D341Med (cell line): ENCODE results near the gene NTHL1.

ENCODE experiments used
- DNase-seq: peaks from one replicate; pipeline ENCODE4 v3.0.0; 2012; ENCODE audit warnings: low spot score

The NTHL1 gene

GRCh38 chr16:2008009-2008526 is 39.6 kb downstream of the NTHL1 start:
- no peak for DNase-seq

- DNase-seq, result no peak
Observed at GRCh38 chr16:2007081-2007836, 40.4 kb downstream of the NTHL1 start.

GRCh38 chr16:2006317-2006716 is 41.3 kb downstream of the NTHL1 start:
- no peak for DNase-seq

- no peak for DNase-seq
Observed at GRCh38 chr16:2005646-2006045, 42.0 kb downstream of the NTHL1 start.

GRCh38 chr16:2004795-2005517 is 42.7 kb downstream of the NTHL1 start:
- DNase-seq, result peak; percentile 63

GRCh38 chr16:2003827-2004641 is 43.6 kb downstream of the NTHL1 start:
- DNase-seq, result peak; percentile 96

- no peak for DNase-seq
Observed at GRCh38 chr16:2003231-2003826, 44.3 kb downstream of the NTHL1 start.

- DNase-seq, result no peak
Observed at GRCh38 chr16:2002406-2003230, 45.0 kb downstream of the NTHL1 start.

GRCh38 chr16:2001456-2002355 is 45.9 kb downstream of the NTHL1 start:
- DNase-seq, result no peak

GRCh38 chr16:2001035-2001434 is 46.6 kb downstream of the NTHL1 start:
- DNase-seq, result no peak

GRCh38 chr16:1999866-2000514 is 47.6 kb downstream of the NTHL1 start:
- no peak for DNase-seq

GRCh38 chr16:1998852-1999801 is 48.5 kb downstream of the NTHL1 start:
- DNase-seq, result no peak

- no peak for DNase-seq
Observed at GRCh38 chr16:1998360-1998835, 49.2 kb downstream of the NTHL1 start.

GRCh38 chr16:1997494-1998359 is 49.9 kb downstream of the NTHL1 start:
- no peak for DNase-seq

GRCh38 chr16:1993731-1994131 is 53.9 kb downstream of the NTHL1 start:
- DNase-seq, result no peak

GRCh38 chr16:1992704-1993317 is 54.8 kb downstream of the NTHL1 start:
- DNase-seq, result no peak
